ENCODE measurements around the gene OR6V1. TPM values are rescaled to one million over a fixed set of nuclear protein-coding genes. Genes with fewer than 3 reads are reported as not detected.

Gene OR6V1
- total and polyA plus RNA-seq, 2 donors from 2014 or later, result not detected

DNA sequence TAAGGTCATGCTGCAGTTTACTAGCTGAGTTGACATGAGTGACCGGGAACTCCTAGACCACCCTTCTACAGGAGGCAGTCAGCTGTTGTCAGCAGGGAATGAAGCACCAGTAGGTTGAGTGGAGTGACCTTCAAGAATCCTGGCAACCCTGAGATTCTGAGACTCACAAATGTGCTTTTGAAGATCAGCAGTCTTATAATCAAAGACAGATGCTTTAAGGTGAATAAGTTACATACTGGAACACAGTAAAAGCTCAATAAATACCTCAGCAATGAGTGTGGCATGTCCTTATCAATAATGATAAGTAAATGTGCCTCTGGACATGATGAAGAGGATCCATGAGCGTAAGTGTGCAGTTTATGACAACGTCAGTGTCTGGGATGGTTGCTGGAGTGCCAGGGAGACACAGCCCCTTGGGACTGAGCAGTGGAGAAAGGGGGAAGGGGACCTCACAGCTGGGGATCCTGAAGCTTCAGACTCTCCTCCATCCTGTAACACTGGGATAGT lies 11.9 kb upstream of the OR6V1 start:
- H3K27me3 ChIP-seq (ENCODE audit: control insufficient read depth, insufficient read depth, low read length), result no peaks in the 10 kb centered on the region
- no peak for FAIRE-seq
- no peak overlapping the region for H3K27ac ChIP-seq (ENCODE audit: low read depth in 2 of 2, low read length in 2 of 2)
- H3K9me3 ChIP-seq (ENCODE audit: control insufficient read depth in 2 of 3, insufficient read depth in 1 of 3, low read length in 3 of 3), result no peaks in the 10 kb centered on the region
- no peaks in the 10 kb centered on the region for H3K36me3 ChIP-seq (ENCODE audit: control insufficient read depth in 2 of 3, insufficient read depth in 3 of 3, low read length in 3 of 3)
- TF ChIP-seq, protein P1, sequence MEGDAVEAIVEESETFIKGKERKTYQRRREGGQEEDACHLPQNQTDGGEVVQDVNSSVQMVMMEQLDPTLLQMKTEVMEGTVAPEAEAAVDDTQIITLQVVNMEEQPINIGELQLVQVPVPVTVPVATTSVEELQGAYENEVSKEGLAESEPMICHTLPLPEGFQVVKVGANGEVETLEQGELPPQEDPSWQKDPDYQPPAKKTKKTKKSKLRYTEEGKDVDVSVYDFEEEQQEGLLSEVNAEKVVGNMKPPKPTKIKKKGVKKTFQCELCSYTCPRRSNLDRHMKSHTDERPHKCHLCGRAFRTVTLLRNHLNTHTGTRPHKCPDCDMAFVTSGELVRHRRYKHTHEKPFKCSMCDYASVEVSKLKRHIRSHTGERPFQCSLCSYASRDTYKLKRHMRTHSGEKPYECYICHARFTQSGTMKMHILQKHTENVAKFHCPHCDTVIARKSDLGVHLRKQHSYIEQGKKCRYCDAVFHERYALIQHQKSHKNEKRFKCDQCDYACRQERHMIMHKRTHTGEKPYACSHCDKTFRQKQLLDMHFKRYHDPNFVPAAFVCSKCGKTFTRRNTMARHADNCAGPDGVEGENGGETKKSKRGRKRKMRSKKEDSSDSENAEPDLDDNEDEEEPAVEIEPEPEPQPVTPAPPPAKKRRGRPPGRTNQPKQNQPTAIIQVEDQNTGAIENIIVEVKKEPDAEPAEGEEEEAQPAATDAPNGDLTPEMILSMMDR (IDR thresholded peaks at IDR 0.05; ENCODE audit: borderline replicate concordance, extremely low read depth, insufficient read depth), result no peak
- intact Hi-C loops (cut with DNase I), result no loop called here
- DNase-seq, result no peak
- no peak overlapping the region for H3K4me3 ChIP-seq (ENCODE audit: low read length in 3 of 3)
- no peaks in the 10 kb centered on the region for H3K4me1 ChIP-seq (ENCODE audit: control insufficient read depth in 2 of 3, insufficient read depth in 2 of 3, low read depth in 1 of 3, low read length in 3 of 3)
- no peak overlapping the region for H3K9ac ChIP-seq (ENCODE audit: low read length in 3 of 3)

DNA sequence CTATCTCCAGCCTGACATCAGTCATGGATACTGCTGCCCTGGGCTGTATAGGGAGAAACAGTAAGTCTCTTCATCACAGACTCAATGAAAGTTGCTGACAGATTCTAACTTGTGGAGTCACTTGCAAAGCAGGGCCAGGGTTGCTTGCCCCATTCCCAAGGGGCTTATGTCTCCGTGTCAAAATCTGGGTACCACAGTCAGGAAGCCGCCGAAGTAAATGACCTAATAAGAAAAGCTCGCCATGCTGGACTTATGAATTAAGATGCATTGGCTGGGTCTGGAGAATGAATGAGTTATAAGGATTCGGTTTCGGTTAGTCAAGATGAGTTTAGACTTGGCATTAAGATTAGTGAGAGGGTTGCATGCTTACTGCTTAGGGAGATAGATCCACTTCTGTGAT lies 10.8 kb upstream of the OR6V1 start:
- TF ChIP-seq, protein P1 (IDR thresholded peaks at IDR 0.05; ENCODE audit: borderline replicate concordance, extremely low read depth, insufficient read depth), result no peak
- H3K36me3 ChIP-seq (ENCODE audit: control insufficient read depth in 2 of 3, insufficient read depth in 3 of 3, low read length in 3 of 3), result no peaks in the 10 kb centered on the region
- H3K4me1 ChIP-seq (ENCODE audit: control insufficient read depth in 2 of 3, insufficient read depth in 2 of 3, low read depth in 1 of 3, low read length in 3 of 3), result no peaks in the 10 kb centered on the region
- DNase-seq (no peak), FAIRE-seq (no peak)
- intact Hi-C loops (cut with DNase I), result no loop called here
- H3K27ac ChIP-seq (ENCODE audit: low read depth in 2 of 2, low read length in 2 of 2), result no peak overlapping the region
- H3K9ac ChIP-seq (ENCODE audit: low read length in 3 of 3), result no peak overlapping the region
- H3K4me3 ChIP-seq (ENCODE audit: low read length in 3 of 3), result no peak overlapping the region
- no peaks in the 10 kb centered on the region for H3K27me3 ChIP-seq (ENCODE audit: control insufficient read depth, insufficient read depth, low read length)
- no peaks in the 10 kb centered on the region for H3K9me3 ChIP-seq (ENCODE audit: control insufficient read depth in 2 of 3, insufficient read depth in 1 of 3, low read length in 3 of 3)

DNA sequence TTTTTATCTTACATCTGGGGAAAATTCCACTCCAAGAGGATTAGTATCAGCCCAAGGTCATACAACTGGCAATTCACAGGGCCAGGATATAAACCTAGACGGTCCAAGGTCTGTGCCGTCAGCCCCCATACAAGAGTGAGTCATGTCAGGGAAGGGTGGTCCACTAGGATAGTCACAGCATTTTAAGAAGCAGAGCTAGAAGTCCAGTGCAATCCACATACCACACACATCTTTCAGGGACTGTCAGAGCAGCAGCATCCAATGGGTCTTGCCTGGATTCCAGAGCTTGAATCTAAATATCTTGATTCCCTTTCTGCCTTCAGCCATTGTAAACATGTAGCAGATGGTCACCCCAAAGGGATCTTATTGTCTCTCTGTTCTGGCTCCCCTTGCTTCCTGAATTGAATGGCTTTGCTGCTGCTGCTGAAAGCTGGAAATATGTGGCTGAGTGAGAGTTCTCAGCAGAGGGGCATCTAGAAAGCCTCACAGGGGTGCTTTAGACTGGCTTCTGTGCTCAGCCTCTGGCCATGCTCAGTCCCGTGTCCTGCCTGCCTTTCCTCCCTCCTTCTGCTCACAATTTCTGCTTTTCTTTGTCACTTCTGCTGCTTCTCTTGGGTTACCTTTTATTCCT lies 9.9 kb upstream of the OR6V1 start:
- H3K9me3 ChIP-seq (ENCODE audit: control insufficient read depth in 2 of 3, insufficient read depth in 1 of 3, low read length in 3 of 3), result no peaks in the 10 kb centered on the region
- H3K4me3 ChIP-seq (ENCODE audit: low read length in 3 of 3), result no peak overlapping the region
- intact Hi-C loops (cut with DNase I), result no loop called here
- H3K36me3 ChIP-seq (ENCODE audit: control insufficient read depth in 2 of 3, insufficient read depth in 3 of 3, low read length in 3 of 3), result no peaks in the 10 kb centered on the region
- no peak overlapping the region for H3K27ac ChIP-seq (ENCODE audit: low read depth in 2 of 2, low read length in 2 of 2)
- no peaks in the 10 kb centered on the region for H3K27me3 ChIP-seq (ENCODE audit: control insufficient read depth, insufficient read depth, low read length)
- H3K9ac ChIP-seq (ENCODE audit: low read length in 3 of 3), result no peak overlapping the region
- no peaks in the 10 kb centered on the region for H3K4me1 ChIP-seq (ENCODE audit: control insufficient read depth in 2 of 3, insufficient read depth in 2 of 3, low read depth in 1 of 3, low read length in 3 of 3)
- FAIRE-seq (no peak), DNase-seq (no peak)
- TF ChIP-seq, protein P1 (IDR thresholded peaks at IDR 0.05; ENCODE audit: borderline replicate concordance, extremely low read depth, insufficient read depth), result no peak
